Measurements from ENCODE around the gene RFC1.
"Not testable (repeated sequence)": the region's sequence is repeated elsewhere in the genome, so short reads cannot be mapped to it uniquely, and the experiment has no call there.

The RFC1 gene

DNA sequence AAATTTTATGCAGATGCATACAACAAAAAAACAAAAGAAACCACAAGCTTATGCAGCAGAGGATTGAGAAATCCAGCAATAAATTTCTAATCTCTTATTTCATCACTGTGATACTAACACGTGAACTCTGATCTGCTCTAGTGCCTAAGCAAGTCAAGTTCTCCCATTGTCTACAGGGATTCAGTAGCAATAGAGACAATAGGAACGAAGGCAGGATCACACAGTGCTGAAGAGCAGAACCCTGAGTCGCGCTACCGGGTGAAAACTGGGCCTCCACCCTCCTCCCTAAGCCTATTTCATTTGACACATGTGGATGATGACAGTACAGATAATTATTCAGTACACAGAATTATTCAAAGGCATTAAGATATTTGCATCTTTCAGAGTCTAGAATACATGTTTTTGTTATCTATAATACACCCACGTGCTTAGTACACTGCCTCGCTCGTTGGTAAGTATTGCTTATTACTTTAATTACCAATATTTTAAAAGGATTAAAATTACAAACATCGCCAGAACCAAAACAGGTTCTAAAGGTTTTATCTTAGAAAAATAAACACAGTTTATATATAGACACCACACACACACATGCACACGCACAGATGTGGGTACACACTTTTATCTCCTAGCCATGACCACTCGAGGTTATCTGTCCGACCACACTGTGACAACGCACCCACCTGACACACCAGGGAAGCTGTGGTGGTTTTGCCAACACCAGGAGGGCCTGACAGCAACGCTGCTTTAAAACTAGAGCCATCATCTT, 60.1 kb downstream of the RFC1 start:
- no peak for DNase-seq (ENCODE audit: low spot score)

DNA sequence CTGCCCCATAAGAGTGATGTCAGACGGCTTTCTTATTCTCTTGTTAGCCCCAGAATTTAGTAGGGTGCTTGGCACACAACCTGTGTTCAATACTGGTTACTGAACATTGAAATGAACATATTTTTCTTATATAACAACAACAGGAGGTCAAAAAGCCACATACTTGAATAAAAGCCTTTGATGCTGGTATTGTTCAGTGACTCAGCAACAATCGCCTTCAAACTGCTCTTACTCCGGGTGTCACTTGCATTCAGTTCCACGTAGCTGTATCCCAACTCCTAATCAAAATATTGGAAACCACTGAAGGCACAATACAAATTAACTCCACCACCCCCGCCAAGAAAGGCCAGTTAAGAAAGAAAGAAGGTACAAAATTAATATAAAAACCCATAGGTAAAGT, 61.5 kb downstream of the RFC1 start:
- DNase-seq (ENCODE audit: low spot score): no peak

DNA sequence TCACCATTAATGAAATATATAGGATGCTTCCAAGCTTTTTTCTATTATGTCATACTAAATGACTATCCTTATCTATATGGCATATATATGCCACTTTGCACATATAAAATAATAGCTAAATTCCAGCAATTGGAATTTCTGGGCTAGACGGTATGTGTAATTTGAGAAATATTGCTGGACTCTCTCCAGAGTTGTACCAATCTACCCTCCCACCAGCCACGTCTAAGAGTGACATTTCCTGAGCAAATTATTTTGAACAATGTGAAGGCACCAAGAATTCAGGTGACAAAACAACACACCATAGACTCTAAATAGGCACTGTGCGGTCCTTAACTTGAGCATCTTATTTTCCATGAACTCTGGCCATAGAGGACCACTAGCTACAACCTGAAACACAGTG, 62.3 kb downstream of the RFC1 start:
- no peak for DNase-seq (ENCODE audit: low spot score)

DNA sequence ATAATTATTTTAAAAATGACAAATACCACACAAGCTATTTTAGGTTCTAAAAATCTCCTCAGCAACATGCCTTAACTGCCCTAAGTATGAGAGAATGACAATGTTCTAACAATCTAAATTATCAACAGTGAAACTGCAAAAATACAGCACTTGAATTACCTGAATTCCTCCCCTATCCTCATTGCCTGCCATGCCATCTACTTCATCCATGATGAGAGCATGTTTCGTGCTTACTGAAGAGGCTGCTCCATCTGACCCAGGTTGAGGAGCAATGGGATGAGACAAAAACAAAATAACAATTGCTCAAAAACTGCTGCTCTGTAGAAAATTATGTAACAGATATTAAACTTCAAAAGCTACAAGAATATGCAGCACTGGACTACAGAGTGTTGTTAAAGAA, 63.3 kb downstream of the RFC1 start:
- no peak for DNase-seq (ENCODE audit: low spot score)

DNA sequence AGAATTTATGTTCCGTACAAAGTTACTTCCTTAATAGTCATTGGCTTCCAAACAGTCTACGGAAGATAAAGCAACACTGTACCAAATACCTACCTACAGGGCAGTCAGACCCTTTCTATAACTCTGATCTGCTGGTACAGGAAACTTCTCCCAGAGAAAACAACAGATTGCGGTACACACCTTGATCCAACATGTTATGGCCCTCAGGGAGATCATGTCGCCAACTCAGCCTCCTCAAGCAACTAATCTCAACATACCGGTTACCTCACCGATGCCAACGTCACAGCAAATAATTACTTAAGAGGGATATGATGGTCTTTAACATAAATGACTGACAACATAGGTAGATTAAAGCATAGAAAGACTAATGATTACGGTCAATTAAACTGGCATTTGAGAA, 70.4 kb downstream of the RFC1 start:
- no peak for DNase-seq (ENCODE audit: low spot score)

DNA sequence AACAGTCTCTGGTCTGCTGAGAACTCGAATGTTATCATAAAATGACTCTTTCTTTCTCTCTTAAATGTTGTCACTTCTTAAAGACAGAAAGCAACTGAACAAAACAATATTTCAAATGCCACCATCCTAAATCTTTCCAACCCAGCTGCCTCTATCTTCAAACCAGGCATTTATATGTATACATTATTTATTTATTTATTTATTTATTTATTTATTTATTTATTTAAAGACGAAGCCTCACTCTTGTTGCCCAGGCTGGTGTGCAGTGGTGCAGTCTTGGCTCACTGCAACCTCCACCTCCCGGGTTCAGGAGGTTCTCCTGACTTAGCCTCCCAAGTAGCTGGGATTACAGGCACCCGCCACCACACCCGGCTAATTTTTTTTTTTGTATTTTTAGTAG, 73.7 kb downstream of the RFC1 start:
- not testable (repeated sequence) for DNase-seq (ENCODE audit: low spot score)

DNA sequence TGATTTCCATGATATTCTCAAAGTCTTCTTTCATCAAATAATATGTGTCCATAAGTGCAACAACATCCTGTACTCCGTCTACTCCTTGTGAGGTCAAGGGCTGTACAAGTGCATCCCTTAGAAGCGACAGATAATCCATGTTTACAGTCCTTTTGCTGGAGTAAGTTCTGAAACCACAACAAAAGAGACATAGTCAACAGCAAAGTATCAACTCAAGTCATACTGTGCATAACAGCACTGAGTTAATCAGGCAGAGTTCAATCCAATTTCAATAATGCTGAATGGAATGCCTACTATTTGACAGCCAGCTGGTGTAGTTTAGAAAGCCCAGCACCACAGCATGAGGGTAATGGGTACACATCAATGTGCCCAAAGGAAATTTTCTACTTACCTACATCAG, 74.5 kb downstream of the RFC1 start:
- no peak for DNase-seq (ENCODE audit: low spot score)

DNA sequence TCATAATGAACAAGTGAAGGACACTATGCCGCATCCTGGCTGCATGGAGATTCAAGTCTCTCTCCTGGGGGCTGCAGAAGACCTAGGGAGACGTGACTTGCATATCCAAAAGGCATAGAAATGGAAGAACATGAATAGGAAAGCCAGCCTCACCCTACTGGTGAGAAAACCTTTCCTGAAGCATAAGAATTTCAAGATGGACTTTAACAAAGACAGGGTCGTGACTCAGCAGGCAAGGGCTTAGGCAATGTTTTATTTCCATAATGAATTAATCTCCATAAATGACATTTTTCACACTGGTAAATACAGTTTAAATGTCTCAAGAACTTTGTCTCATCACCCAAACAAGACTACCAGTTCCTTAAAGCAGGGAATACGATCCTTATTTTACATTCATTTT, 78.9 kb downstream of the RFC1 start:
- no peak for DNase-seq (ENCODE audit: low spot score)

DNA sequence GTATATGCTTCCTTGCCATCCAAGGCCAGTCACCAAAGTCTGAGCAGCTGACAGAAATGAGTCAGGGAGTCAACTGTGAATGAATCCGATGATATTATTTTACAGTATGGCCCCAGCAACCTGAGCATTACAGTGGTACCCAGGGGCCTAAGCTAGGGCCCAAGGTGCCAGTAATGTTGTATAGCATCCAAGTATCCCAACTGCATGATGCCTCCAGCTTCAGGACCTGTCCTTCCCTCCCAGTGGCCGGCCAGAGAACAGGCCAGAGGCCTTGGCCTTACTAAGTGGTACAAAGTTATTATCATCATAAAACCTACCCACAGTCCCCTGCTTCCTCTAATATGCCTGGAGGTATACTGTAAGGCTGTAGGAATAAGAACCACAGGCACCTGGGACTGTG, 79.9 kb downstream of the RFC1 start:
- DNase-seq (ENCODE audit: low spot score): no peak

DNA sequence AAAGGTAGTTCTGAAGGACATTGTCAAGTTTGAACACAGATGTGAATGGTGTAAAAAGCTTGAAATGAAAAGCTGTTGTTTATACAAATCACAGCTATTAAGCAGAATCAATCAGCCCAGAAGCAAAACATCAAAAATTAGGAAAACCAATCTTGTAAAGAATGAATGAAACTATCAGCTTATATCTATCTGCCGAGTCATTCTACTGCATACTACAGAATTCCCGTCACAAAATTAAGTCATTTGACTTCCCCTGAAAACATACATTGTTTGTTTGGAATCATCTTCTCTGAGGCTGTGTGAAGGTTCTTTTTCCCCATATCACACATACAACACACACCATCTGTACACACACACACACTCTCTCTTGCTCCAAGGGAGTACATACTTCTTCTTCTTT, 80.3 kb downstream of the RFC1 start:
- no peak for DNase-seq (ENCODE audit: low spot score)

DNA sequence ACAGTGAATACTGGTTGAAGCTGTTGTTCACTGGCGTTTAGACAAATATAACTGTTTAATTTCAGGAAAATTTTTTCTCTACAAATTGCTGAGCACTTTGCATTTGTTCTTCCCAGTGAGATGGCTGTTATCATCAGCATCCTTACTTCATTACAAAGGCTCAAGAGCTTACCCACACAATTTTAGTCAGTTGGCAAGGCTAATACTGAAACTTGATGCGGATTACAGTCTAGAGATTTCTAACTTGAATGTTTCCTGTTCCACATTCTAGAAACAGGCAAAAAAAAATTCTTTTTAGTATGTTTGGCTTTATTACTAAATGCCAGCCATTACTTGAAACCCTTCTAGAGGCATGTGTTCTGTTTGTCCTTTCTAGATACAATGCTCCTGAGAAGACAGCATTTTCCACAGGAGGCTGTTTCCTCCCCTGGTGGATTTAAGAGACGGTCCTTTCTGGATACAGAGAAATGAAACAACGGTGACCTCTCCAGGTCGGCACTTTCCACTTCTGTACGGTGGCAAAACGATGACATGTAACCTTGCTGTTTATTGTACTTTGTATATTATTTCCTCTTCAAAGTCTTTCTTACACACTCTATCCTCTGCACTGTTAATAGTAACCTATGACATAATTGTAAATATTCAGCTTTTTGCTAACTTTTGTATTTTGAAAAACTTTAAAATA, 80.9 kb downstream of the RFC1 start:
- DNase-seq (ENCODE audit: low spot score): no peak

DNA sequence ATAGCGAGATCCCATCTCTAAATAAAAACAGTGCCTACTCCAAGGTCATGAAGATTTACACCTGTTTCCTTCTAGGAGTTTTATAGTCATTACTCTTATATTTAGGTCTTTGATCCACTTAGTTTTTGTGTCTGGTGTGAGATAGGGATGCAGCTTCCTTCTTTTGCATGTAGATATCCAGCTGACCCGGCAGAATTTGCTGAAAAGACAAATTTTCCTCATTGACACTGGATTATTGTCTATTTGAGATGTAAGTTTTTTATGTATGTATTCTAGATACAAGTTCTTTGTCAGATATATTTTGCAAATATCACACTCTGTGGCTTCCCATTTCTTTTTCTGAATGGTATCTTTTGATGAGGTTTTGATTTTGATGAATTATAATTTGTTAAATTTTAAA, 85.4 kb downstream of the RFC1 start:
- DNase-seq (ENCODE audit: low spot score): no peak

DNA sequence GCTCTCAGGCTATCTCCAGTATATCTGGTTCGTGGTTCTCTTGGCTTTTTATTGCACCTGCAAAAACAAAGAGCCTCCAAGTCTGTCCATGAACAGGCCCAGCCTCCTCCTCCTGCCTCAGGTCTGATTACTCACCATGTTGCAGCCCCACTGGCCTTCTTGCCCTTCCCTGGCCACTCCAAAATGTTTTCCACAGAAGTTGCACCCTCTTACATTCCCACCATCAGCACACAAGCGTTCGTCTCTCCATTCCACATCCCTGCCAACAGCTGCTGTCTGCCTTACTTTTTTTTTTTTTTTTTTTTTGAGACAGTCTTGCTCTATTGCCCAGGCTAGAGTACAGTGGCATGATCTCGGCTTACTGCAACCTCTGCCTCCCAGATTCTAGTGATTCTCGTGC, 86.7 kb downstream of the RFC1 start:
- DNase-seq (ENCODE audit: low spot score): no peak

DNA sequence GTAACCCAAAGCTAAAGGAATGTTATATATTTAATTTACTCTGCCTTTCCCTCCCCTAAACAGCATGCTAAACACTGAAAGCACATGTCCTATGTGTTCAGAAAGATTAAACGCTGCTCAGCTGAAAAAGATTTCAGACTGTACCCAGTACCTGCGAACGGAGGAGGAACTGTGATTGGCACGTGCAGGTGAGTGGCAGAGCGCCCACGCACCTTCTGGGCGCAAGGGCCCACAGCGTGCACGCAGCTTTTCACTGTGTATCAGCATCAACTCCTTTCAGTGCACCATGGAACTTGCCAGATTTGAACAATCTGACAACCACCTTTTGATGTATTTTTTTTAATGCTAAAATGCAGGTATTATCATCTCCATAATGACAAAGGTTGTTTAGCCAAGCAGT, 87.7 kb downstream of the RFC1 start:
- no peak for DNase-seq (ENCODE audit: low spot score)

DNA sequence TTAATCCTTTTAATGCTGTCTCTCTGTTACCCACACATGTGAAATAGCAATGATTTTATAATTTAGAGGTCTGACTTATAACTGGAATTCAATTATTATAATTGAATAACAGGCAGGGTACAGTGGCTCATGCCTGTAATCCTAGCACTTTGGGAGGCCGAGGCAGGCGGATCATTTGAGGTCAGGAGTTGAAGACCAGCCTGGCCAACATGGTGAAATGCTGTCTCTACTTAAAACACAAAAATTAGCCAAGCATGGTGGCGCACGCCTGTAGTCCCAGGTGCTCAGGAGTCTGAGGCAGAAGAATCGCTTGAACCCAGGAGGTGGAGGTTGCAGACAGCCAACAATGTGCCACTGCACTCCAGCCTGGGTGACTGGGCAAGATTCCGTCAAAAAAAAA, 88.5 kb downstream of the RFC1 start:
- DNase-seq (ENCODE audit: low spot score): not testable (repeated sequence)

DNA sequence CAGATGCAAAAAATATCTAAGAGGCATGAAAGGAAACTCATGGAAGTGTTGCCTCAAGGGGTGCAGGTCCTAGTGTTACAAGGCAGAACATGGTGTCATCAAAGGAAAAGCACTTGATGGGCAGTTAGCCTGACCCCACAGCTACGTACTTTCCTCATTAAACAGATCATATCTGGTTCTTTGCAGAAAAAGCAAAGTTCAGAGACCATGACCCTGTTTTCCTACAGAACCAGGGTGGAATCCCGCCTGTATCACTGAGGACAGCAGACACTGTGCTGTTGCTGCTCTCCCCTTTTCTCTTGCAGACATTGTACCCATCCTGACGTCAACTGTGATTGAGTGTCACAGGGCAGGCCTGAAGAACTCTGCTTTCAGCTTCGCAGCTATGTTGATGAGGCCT, 91.7 kb downstream of the RFC1 start:
- DNase-seq (ENCODE audit: low spot score): no peak

DNA sequence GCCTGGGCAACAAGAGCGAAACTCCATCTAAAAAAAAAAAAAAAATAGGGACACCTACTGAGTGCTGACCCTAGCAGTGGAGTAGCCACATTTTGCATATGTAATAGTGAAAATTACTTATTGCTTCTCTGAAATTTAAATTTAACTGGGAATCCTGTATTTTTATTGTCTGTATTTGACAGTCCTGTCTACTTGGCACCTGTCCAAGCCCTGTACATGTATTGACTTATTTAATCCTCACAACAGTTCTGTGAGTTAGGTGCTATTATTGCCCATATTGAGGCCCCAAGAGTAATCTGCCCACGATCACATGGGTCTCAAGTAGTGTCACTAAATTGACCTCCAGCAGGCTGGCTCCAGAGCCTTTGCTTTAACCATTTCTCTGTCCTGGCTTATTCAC, 102.3 kb downstream of the RFC1 start:
- DNase-seq (ENCODE audit: low spot score): no peak

DNA sequence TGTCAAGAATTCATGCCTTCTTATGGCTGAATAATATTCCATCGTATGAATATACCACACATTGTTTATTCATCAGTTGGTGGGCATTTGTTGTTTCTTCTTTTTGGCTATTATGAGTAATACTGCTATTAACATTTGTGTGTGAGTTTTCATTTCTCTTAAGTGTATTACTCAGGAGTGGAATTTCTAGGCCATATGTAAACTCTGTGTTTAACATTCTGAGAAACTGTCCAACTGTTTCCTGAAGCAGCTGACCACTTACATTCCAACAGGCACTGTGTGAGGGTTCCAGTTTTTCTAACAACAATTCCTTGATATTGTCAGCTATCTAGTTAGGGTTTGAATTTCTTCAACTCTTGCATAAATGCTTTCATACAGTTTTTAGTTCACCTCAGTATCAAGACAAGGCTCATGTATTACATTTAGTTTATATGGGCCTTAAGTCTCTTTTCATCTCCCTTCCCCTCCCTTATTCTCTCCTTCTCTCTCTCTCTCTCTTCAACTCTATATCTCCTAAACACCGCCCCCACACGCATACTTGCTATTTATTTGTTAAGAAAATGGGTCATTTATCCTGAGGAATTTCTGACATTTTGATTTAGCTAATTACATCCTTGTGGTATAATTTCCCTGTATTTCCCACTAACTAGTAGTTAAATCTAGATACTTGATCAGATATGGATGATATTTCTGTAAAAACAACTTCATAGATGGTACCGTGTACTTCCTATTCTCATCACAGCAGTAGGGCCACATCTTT, 106.4 kb downstream of the RFC1 start:
- no peak for DNase-seq (ENCODE audit: low spot score)

DNA sequence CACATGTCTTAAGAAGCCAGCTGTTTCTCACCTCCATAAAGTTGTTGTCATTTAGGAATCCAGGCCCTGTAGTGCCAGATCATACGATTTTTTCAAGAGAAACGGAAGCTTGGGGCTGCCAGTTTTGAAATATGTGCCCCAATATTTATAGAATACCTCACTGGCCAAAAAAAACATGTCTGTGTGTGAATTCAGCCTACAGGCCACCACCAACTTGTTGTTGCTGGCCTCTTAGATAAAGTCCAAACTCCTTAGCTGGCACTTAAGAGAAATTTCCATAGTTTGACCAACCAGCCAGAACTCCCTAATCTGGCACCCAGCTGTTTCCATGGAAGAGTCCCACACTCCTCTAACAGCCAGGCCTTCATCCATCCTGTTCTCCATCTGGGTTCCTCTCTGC, 109.7 kb downstream of the RFC1 start:
- no peak for DNase-seq (ENCODE audit: low spot score)

DNA sequence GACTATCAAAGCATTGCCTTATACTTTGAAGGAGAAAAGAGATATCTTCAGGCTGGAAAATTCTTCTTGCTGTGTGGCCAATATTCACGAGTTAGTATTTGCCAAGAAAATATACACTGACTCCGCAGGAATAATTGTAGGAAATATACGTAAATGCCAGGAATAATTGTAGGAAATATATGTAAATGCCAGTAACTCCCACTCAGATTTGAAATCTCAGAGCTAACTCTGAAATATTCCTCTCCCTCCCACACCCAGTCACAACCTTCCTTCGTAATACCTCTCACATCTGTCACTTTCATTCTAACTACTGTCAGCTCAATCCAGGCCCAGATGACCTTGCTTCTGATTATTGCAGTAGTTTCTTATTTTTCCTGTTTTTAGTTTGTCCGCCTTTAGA, 110.3 kb downstream of the RFC1 start:
- DNase-seq (ENCODE audit: low spot score): no peak

DNA sequence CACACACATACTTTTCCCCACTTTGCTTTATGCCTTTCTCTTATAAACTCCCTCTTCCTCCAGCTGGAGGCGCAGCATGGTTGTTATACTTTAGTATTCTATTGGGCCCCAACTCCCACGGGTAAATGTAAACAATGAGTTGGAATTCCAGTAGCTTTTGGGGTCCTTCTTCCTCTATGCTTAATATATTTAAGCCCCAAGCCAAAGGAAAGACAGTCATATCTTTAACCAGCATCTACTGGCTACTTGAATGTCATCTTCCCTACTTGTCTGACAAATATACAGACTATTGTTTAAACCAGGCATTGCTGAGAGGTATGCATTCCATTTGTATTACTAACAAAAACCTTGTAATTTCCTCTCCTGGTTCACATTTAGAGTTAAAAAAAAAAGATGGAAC, 110.9 kb downstream of the RFC1 start:
- no peak for DNase-seq (ENCODE audit: low spot score)

DNA sequence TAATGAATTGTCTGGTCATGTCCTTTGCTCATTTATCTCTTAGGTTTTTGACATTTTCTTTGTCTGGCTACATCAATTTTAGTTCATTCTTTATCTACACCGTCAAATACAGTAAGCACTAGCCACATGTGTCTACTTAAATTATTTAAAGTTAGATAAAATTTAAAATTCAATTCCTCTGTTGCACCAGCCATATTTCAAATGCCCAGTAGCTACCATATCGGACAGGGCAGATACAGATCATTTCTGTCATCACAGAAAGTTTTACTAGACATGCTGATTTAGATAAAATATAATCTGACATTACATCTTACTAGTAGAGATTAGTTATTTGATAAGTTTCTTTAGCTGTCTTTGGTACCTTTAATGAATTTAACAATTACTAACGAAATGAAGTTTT, 122.7 kb downstream of the RFC1 start:
- DNase-seq (ENCODE audit: low spot score): no peak

Measured in ecto neural progenitor cell (in vitro differentiated cells).